ENCODE data around the gene BSG.

Gene BSG

DNA sequence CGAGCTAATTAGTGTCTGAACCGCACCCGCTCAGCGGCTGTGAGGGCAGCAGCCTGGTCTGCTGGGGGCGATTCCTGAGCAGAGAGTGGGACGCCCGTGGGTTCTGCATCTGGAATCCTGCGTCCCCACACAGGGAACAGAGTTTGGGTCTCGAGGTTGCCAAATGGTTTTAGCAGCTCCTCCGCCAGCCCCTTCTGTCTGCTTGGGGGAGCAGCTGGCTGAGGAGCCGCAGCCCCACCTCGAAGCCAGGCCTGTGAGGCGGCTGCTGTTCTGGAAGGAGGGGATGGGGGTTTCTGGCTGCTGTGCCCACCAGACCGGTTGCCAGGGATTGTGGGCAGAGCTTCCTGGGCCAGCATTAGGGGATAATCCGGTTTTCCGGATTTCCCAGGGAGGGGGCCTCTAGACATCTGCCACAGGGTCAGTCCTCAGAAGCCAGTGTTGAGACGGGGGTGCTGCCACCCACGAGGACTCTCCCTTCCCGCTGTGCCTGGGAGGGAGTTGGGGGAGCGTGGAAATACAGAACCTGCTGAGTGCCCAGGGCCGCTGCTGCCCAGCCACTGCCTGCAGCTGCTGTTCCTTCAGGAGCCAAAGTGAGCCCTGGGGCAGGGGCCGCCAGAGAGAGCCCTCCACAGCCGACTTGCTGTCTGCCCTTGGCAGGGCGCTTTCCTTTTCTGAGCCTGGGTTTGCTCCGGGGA lies 38.9 kb upstream of the BSG start:
- peak; percentile 29 for DNase-seq (ENCODE audit: low read depth)
- Histone ChIP-seq H3K4me3 (ENCODE audit: low read length) (peak overlapping the region; percentile 93), H3K9ac (ENCODE audit: low read length) (peak overlapping the region; percentile 98), H3K9me3 (ENCODE audit: control insufficient read depth, low read length) (no peaks in the 10 kb centered on the region), H3K27me3 (replicated peaks; ENCODE audit: control insufficient read depth, insufficient read depth, low read length) (no peaks in the 10 kb centered on the region), H3K36me3 (ENCODE audit: control insufficient read depth, insufficient read depth, low read length, severe bottlenecking) (peaks cover 17% of the 10 kb centered on the region), H3K4me1 (ENCODE audit: control insufficient read depth, insufficient read depth, low read length) (peaks cover 11% of the 10 kb centered on the region)

DNA sequence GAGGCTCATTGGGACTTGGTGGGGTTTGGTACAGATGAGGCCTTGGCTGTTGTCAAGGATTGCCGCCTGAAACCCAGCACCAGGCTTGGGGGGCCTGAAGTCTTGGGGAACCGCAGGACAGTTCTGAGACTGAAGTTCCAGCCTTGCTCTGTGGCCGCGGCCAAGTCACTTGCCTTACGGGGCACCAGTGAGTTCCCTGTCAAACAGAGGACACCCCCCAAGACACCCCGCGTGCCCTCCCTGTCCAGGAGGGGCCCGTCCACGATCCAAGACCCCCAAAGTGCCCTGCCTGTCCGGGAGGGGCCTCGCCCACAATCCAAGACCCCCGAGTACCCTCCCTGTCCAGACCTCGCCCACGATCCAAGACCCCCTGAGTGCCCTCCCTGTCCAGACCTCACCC lies 38.3 kb upstream of the BSG start:
- peaks cover 11% of the 10 kb centered on the region for H3K4me1 ChIP-seq (ENCODE audit: control insufficient read depth, insufficient read depth, low read length)
- no peaks in the 10 kb centered on the region for H3K9me3 ChIP-seq (ENCODE audit: control insufficient read depth, low read length)
- H3K36me3 ChIP-seq (ENCODE audit: control insufficient read depth, insufficient read depth, low read length, severe bottlenecking) = peaks cover 23% of the 10 kb centered on the region
- peak overlapping the region; percentile 93 for H3K4me3 ChIP-seq (ENCODE audit: low read length)
- DNase-seq (ENCODE audit: low read depth) = no peak
- H3K27me3 ChIP-seq (replicated peaks; ENCODE audit: control insufficient read depth, insufficient read depth, low read length) = no peaks in the 10 kb centered on the region
- H3K9ac ChIP-seq (ENCODE audit: low read length) = peak overlapping the region; percentile 98

DNA sequence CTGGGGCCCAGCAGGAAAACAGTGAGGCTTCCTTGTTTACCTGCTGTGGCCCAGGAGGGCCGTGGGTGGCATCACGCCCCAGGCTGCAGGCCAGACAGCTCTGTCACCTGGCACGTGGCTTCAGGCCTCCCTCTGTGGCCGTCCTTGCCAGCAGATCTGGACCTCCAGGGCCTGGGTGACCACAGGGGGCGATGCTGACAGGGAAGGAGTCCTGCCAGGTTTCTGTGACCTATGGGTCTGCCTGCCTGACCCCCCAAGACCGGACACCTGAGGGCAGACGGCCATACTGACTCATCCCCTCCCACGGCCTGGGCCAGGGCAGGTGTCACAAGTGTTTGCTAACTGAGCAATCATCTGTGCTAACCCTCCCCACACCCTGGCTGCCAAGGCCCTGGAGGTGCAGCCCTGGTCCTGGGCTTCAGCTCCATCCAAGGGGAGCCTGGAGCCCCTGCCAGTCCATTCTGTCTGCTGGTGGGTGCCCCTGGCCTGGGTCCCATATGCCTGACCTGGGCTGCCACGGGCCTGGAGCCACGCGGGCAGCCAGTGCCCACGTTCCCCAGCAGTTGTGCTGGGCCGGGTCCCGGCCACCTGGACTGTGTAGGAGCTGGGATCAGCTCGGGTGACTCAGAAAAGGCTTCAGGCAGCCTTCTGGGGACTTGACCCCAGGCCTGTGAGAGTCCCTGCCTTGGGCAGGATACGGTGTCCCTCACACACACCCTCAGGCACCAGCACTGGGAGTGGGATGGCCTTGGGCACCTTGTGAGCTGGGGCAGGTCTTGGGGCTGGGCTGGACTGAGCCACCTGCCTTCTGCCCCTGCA lies 37.2 kb upstream of the BSG start:
- DNase-seq (ENCODE audit: low read depth) = no peak
- H3K4me1 ChIP-seq (ENCODE audit: control insufficient read depth, insufficient read depth, low read length) = peaks cover 11% of the 10 kb centered on the region
- no peaks in the 10 kb centered on the region for H3K9me3 ChIP-seq (ENCODE audit: control insufficient read depth, low read length)
- no peak overlapping the region for H3K4me3 ChIP-seq (ENCODE audit: low read length)
- no peaks in the 10 kb centered on the region for H3K27me3 ChIP-seq (replicated peaks; ENCODE audit: control insufficient read depth, insufficient read depth, low read length)
- H3K9ac ChIP-seq (ENCODE audit: low read length) = peak overlapping the region; percentile 51
- H3K36me3 ChIP-seq (ENCODE audit: control insufficient read depth, insufficient read depth, low read length, severe bottlenecking) = peaks cover 28% of the 10 kb centered on the region

DNA sequence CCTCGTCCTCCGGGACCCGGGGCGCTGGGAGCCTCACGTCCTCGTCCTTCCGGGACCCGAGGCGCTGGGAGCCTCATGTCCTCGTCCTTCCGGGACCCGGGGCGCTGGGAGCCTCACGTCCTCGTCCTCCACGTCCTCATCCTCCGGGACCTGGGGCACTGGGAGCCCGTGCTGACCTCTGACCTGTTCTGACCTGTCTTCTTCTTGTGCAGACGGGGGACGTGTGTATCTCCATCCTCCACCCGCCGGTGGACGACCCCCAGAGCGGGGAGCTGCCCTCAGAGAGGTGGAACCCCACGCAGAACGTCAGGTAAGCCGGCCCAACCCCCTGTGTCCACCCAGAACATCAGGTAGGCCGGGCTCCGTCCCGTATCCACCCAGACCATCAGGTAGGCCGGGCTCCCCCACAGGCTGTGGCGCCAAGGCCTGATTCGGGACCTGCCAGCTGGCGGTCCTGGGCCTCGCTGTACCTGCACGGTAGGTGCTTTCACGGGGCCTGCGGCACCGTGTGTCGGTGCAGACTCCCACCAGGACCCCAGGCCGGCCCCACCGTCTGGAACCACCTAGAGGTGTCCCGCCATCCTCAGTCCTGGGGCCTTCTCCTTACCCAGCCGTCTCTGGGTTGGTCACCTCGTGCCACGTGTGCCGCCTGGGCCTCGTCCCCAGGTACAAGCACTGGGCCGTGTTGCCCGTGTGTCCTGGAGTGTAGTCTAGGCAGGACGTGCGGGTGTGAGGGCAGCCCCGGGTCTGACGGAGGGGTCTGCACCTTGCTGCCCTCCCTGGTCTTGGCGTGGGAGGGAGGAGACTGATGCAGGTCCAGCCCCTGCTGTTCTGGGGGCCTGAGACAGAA lies 36.1 kb upstream of the BSG start:
- Histone ChIP-seq H3K36me3 (ENCODE audit: control insufficient read depth, insufficient read depth, low read length, severe bottlenecking) (peaks cover 33% of the 10 kb centered on the region), H3K4me3 (ENCODE audit: low read length) (no peak overlapping the region), H3K4me1 (ENCODE audit: control insufficient read depth, insufficient read depth, low read length) (peaks cover 11% of the 10 kb centered on the region), H3K27me3 (replicated peaks; ENCODE audit: control insufficient read depth, insufficient read depth, low read length) (no peaks in the 10 kb centered on the region), H3K9ac (ENCODE audit: low read length) (no peak overlapping the region), H3K9me3 (ENCODE audit: control insufficient read depth, low read length) (no peaks in the 10 kb centered on the region)
- DNase-seq (ENCODE audit: low read depth) = no peak

DNA sequence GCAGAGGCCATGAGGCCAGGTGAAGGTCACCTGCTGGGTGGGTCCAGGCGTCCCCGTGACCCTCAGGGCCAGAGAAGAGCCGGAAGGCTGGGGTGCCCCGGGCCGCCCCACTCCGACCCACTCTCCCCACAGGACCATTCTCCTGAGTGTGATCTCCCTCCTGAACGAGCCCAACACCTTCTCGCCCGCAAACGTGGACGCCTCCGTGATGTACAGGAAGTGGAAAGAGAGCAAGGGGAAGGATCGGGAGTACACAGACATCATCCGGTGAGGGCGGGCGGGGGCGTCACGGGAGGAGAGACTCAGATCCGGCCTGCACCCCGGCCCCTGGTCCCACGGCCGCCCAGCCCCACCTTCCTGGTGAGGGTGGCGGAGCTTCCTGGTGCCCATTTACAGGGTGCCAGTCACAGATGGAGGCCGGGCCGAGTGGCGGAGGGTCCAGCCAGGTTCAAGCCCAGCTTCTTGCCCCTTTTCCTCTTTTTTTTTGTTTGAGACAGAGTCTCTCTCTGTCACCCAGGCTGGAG lies 35.5 kb upstream of the BSG start:
- Histone ChIP-seq H3K4me3 (ENCODE audit: low read length) (no peak overlapping the region), H3K36me3 (ENCODE audit: control insufficient read depth, insufficient read depth, low read length, severe bottlenecking) (peaks cover 40% of the 10 kb centered on the region), H3K9me3 (ENCODE audit: control insufficient read depth, low read length) (no peaks in the 10 kb centered on the region), H3K4me1 (ENCODE audit: control insufficient read depth, insufficient read depth, low read length) (peaks cover 11% of the 10 kb centered on the region), H3K9ac (ENCODE audit: low read length) (no peak overlapping the region), H3K27me3 (replicated peaks; ENCODE audit: control insufficient read depth, insufficient read depth, low read length) (no peaks in the 10 kb centered on the region)
- DNase-seq (ENCODE audit: low read depth) = no peak

- no peak for DNase-seq (ENCODE audit: low read depth)
- H3K4me1 ChIP-seq (ENCODE audit: control insufficient read depth, insufficient read depth, low read length) = peaks cover 5% of the 10 kb centered on the region
- peaks cover 47% of the 10 kb centered on the region for H3K36me3 ChIP-seq (ENCODE audit: control insufficient read depth, insufficient read depth, low read length, severe bottlenecking)
- no peak overlapping the region for H3K4me3 ChIP-seq (ENCODE audit: low read length)
- H3K9ac ChIP-seq (ENCODE audit: low read length) = no peak overlapping the region
- H3K27me3 ChIP-seq (replicated peaks; ENCODE audit: control insufficient read depth, insufficient read depth, low read length) = no peaks in the 10 kb centered on the region
- no peaks in the 10 kb centered on the region for H3K9me3 ChIP-seq (ENCODE audit: control insufficient read depth, low read length)
These were observed 33.6 kb upstream of the BSG start for GRCh38 chr19:538641-539428.

- H3K4me1 ChIP-seq (ENCODE audit: control insufficient read depth, insufficient read depth, low read length) = no peaks in the 10 kb centered on the region
- no peak overlapping the region for H3K4me3 ChIP-seq (ENCODE audit: low read length)
- H3K9ac ChIP-seq (ENCODE audit: low read length) = no peak overlapping the region
- no peak for DNase-seq (ENCODE audit: low read depth)
- H3K27me3 ChIP-seq (replicated peaks; ENCODE audit: control insufficient read depth, insufficient read depth, low read length) = no peaks in the 10 kb centered on the region
- peaks cover 47% of the 10 kb centered on the region for H3K36me3 ChIP-seq (ENCODE audit: control insufficient read depth, insufficient read depth, low read length, severe bottlenecking)
- H3K9me3 ChIP-seq (ENCODE audit: control insufficient read depth, low read length) = no peaks in the 10 kb centered on the region
These were observed 32.9 kb upstream of the BSG start for GRCh38 chr19:539429-540030.

DNA sequence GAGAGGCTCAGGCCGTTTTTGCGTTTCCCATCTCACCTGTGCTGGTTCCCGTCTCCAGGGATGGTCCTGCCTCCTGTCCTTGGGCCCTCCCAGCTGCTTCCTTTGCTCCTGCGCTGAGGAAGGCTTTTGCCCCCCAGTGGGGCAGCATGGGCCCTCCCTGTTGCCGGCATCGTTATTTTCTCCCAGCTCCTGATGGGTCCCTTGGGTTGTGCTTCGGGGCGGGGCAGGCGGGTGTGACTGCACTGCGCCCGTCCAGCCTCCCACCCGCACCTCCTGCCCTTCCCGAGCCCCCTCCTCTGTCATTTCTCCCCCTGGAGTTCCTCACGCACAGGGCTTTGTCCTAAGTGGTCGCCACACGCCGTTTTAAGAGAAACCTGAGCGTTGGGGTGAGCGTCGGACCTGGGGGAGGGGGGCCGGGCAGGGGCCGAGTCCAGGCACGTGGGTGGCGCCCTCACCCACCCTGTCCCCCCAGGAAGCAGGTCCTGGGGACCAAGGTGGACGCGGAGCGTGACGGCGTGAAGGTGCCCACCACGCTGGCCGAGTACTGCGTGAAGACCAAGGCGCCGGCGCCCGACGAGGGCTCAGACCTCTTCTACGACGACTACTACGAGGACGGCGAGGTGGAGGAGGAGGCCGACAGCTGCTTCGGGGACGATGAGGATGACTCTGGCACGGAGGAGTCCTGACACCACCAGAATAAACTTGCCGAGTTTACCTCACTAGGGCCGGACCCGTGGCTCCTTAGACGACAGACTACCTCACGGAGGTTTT lies 31.3 kb upstream of the BSG start:
- Histone ChIP-seq H3K36me3 (ENCODE audit: control insufficient read depth, insufficient read depth, low read length, severe bottlenecking) (peaks cover 47% of the 10 kb centered on the region), H3K9ac (ENCODE audit: low read length) (no peak overlapping the region), H3K27me3 (replicated peaks; ENCODE audit: control insufficient read depth, insufficient read depth, low read length) (no peaks in the 10 kb centered on the region), H3K4me1 (ENCODE audit: control insufficient read depth, insufficient read depth, low read length) (no peaks in the 10 kb centered on the region), H3K4me3 (ENCODE audit: low read length) (no peak overlapping the region), H3K9me3 (ENCODE audit: control insufficient read depth, low read length) (no peaks in the 10 kb centered on the region)
- no peak for DNase-seq (ENCODE audit: low read depth)

- H3K27me3 ChIP-seq (replicated peaks; ENCODE audit: control insufficient read depth, insufficient read depth, low read length) = no peaks in the 10 kb centered on the region
- no peaks in the 10 kb centered on the region for H3K4me1 ChIP-seq (ENCODE audit: control insufficient read depth, insufficient read depth, low read length)
- H3K4me3 ChIP-seq (ENCODE audit: low read length) = no peak overlapping the region
- no peak for DNase-seq (ENCODE audit: low read depth)
- peaks cover 42% of the 10 kb centered on the region for H3K36me3 ChIP-seq (ENCODE audit: control insufficient read depth, insufficient read depth, low read length, severe bottlenecking)
- H3K9ac ChIP-seq (ENCODE audit: low read length) = no peak overlapping the region
- no peaks in the 10 kb centered on the region for H3K9me3 ChIP-seq (ENCODE audit: control insufficient read depth, low read length)
These were observed 30.7 kb upstream of the BSG start for GRCh38 chr19:541699-542098.
